T-helper 1 cell treated with Interleukin-12 subunit alpha and Interleukin-12 subunit beta and Interleukin-4 antibody, amounts not matched to agents 30 μg/mL and 1 μg/mL, for 36 hours (primary cell): ENCODE measurements around the gene THEMIS.
A peak's percentile ranks its signal among the peaks of the same experiment; 100 is the strongest.

ENCODE experiments used
- H3K27ac Mint-ChIP-seq: one replicate; pipeline ENCODE4 v1.8.0; 2021; ENCODE audit warnings: mild to moderate bottlenecking, mixed read lengths
- H3K27me3 Mint-ChIP-seq: one replicate; pipeline ENCODE4 v1.8.0; 2021; ENCODE audit warnings: low read depth, mixed read lengths
- H3K36me3 Mint-ChIP-seq: one replicate; pipeline ENCODE4 v1.8.0; 2021; ENCODE audit warnings: low read depth, mixed read lengths
- H3K4me1 Mint-ChIP-seq: one replicate; pipeline ENCODE4 v1.8.0; 2021; ENCODE audit warnings: low read depth, mixed read lengths
- H3K4me3 Mint-ChIP-seq: one replicate; pipeline ENCODE4 v1.8.0; 2021; ENCODE audit warnings: mild to moderate bottlenecking, moderate library complexity, mixed read lengths
- H3K9me3 Mint-ChIP-seq: one replicate; pipeline ENCODE4 v1.8.0; 2021; ENCODE audit warnings: mixed read lengths

THEMIS gene

DNA sequence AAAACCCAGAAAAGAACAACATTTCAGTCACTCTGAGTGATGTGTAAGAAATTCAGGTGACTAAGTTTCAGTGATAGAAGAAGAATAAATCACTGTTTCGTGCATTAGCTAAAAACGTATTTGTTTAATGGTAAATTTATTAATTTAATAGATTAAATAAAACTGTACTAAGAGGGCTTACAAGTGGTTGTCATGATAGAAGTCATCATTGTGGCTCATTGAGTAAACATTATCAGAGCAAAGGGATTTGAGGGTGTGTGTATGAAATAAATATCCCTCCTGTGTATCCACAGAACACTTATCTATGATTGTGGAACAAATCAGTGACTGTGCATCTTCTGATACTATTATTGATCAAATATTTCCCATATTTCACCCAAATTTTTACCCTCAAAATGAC lies 40.1 kb downstream of the THEMIS start:
- no peaks in the 10 kb centered on the region for H3K27me3 Mint-ChIP-seq
- H3K36me3 Mint-ChIP-seq: peaks cover 43% of the 10 kb centered on the region
- H3K4me1 Mint-ChIP-seq: peaks cover 51% of the 10 kb centered on the region
- H3K4me3 Mint-ChIP-seq: no peak overlapping the region
- H3K9me3 Mint-ChIP-seq: no peaks in the 10 kb centered on the region
- H3K27ac Mint-ChIP-seq: no peak overlapping the region

GRCh38 chr6:127859956-127860355 lies 40.9 kb downstream of the THEMIS start:
- Mint-ChIP-seq H3K9me3 (no peaks in the 10 kb centered on the region), H3K4me1 (peaks cover 51% of the 10 kb centered on the region), H3K36me3 (peaks cover 39% of the 10 kb centered on the region), H3K27me3 (no peaks in the 10 kb centered on the region), H3K27ac (no peak overlapping the region), H3K4me3 (no peak overlapping the region)

- Mint-ChIP-seq H3K36me3 (peaks cover 32% of the 10 kb centered on the region), H3K4me3 (no peak overlapping the region), H3K9me3 (no peaks in the 10 kb centered on the region), H3K27ac (no peak overlapping the region), H3K27me3 (no peaks in the 10 kb centered on the region), H3K4me1 (peaks cover 45% of the 10 kb centered on the region)
Observed at GRCh38 chr6:127858727-127859391, 42.0 kb downstream of the THEMIS start.

GRCh38 chr6:127857051-127857637 lies 43.7 kb downstream of the THEMIS start:
- no peaks in the 10 kb centered on the region for H3K9me3 Mint-ChIP-seq
- peaks cover 40% of the 10 kb centered on the region for H3K4me1 Mint-ChIP-seq
- peak overlapping the region; percentile 9 for H3K27ac Mint-ChIP-seq
- peaks cover 31% of the 10 kb centered on the region for H3K36me3 Mint-ChIP-seq
- peak overlapping the region; percentile 1 for H3K4me3 Mint-ChIP-seq
- H3K27me3 Mint-ChIP-seq: no peaks in the 10 kb centered on the region

GRCh38 chr6:127855542-127856159 lies 45.2 kb downstream of the THEMIS start:
- H3K27ac Mint-ChIP-seq: peak overlapping the region; percentile 60
- H3K9me3 Mint-ChIP-seq: no peaks in the 10 kb centered on the region
- H3K4me1 Mint-ChIP-seq: peaks cover 41% of the 10 kb centered on the region
- H3K27me3 Mint-ChIP-seq: no peaks in the 10 kb centered on the region
- H3K4me3 Mint-ChIP-seq: no peak overlapping the region
- H3K36me3 Mint-ChIP-seq: peaks cover 40% of the 10 kb centered on the region

- Mint-ChIP-seq H3K27me3 (no peaks in the 10 kb centered on the region), H3K4me3 (no peak overlapping the region), H3K9me3 (peaks cover 15% of the 10 kb centered on the region), H3K4me1 (peaks cover 40% of the 10 kb centered on the region), H3K36me3 (peaks cover 45% of the 10 kb centered on the region), H3K27ac (no peak overlapping the region)
Observed at GRCh38 chr6:127854009-127854408, 46.8 kb downstream of the THEMIS start.

DNA sequence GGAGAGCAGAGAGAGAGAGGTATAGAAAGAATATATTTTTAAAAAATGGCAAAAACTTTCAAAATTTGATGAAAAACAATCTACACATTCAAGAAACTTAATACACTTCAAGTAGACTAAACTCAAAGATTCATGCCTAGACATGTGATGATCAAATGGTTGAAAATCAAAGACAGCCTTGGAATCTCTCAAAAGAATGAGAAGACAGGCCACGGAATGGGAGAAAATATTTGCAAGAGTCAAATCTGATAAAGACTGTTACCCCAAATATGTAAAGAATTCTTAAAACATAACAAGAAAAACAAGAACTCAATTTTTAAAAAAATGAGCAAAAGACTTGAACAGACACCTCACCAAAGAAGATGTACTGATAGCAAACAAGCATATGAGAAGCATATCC lies 49.7 kb downstream of the THEMIS start:
- peaks cover 59% of the 10 kb centered on the region for H3K36me3 Mint-ChIP-seq
- H3K9me3 Mint-ChIP-seq: peaks cover 27% of the 10 kb centered on the region
- no peak overlapping the region for H3K27ac Mint-ChIP-seq
- peaks cover 34% of the 10 kb centered on the region for H3K4me1 Mint-ChIP-seq
- no peak overlapping the region for H3K4me3 Mint-ChIP-seq
- H3K27me3 Mint-ChIP-seq: no peaks in the 10 kb centered on the region

DNA sequence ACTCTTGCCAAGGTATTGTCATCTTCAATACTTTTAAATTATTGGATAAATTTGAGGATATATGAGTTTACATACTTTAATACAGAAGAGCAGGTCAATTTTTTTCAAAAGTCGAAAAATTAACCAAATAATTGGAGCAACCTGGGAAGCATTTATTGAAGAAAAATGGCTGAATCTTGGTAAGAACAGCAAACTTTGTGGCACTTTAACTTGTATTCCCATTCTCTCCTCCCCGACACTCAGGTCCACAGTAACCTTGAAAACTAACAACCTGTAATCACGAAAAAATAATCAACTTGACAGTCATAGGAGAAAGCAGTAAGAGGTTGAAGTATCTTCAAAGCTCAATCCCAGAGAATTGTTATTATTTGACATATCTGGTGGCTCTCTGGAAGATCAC lies 55.6 kb downstream of the THEMIS start:
- peaks cover 26% of the 10 kb centered on the region for H3K4me1 Mint-ChIP-seq
- no peaks in the 10 kb centered on the region for H3K27me3 Mint-ChIP-seq
- peaks cover 23% of the 10 kb centered on the region for H3K9me3 Mint-ChIP-seq
- no peak overlapping the region for H3K4me3 Mint-ChIP-seq
- H3K27ac Mint-ChIP-seq: no peak overlapping the region
- peaks cover 64% of the 10 kb centered on the region for H3K36me3 Mint-ChIP-seq

GRCh38 chr6:127844529-127844928 lies 56.3 kb downstream of the THEMIS start:
- H3K36me3 Mint-ChIP-seq: peaks cover 61% of the 10 kb centered on the region
- H3K4me3 Mint-ChIP-seq: no peak overlapping the region
- no peak overlapping the region for H3K27ac Mint-ChIP-seq
- peaks cover 16% of the 10 kb centered on the region for H3K9me3 Mint-ChIP-seq
- no peaks in the 10 kb centered on the region for H3K27me3 Mint-ChIP-seq
- H3K4me1 Mint-ChIP-seq: peaks cover 22% of the 10 kb centered on the region

- Mint-ChIP-seq H3K4me1 (peaks cover 21% of the 10 kb centered on the region), H3K9me3 (peaks cover 11% of the 10 kb centered on the region), H3K36me3 (peaks cover 55% of the 10 kb centered on the region), H3K27ac (no peak overlapping the region), H3K27me3 (no peaks in the 10 kb centered on the region), H3K4me3 (no peak overlapping the region)
Observed at GRCh38 chr6:127843582-127843981, 57.3 kb downstream of the THEMIS start.

GRCh38 chr6:127842562-127842961 lies 58.3 kb downstream of the THEMIS start:
- H3K27me3 Mint-ChIP-seq: no peaks in the 10 kb centered on the region
- no peak overlapping the region for H3K27ac Mint-ChIP-seq
- no peak overlapping the region for H3K4me3 Mint-ChIP-seq
- peaks cover 20% of the 10 kb centered on the region for H3K4me1 Mint-ChIP-seq
- peaks cover 47% of the 10 kb centered on the region for H3K36me3 Mint-ChIP-seq
- peaks cover 7% of the 10 kb centered on the region for H3K9me3 Mint-ChIP-seq

- Mint-ChIP-seq H3K27me3 (no peaks in the 10 kb centered on the region), H3K9me3 (no peaks in the 10 kb centered on the region), H3K36me3 (peaks cover 42% of the 10 kb centered on the region), H3K4me1 (peaks cover 17% of the 10 kb centered on the region), H3K4me3 (no peak overlapping the region), H3K27ac (no peak overlapping the region)
Observed at GRCh38 chr6:127841811-127842210, 59.0 kb downstream of the THEMIS start.

DNA sequence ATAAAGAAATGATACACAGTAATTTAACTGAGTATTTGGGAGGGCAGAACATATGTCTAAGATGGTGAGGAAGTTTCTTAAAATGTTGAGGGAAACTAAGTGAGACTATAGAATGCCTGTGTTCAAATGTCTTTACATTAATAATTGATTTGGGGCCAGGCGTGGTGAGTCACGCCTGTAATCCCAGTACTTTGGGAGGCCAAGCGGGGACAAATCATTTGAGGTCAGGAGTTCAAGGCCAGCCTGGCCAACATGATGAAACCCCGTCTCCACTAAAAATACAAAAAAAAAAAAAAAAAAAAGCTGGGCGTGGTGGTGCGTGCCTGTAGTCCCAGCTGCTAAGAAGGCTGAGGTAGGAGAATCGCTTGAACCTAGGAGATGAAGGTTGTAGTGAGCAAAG lies 66.7 kb downstream of the THEMIS start:
- Mint-ChIP-seq H3K36me3 (peaks cover 28% of the 10 kb centered on the region), H3K27me3 (no peaks in the 10 kb centered on the region), H3K4me1 (peaks cover 3% of the 10 kb centered on the region), H3K9me3 (no peaks in the 10 kb centered on the region), H3K27ac (no peak overlapping the region), H3K4me3 (no peak overlapping the region)

GRCh38 chr6:127833336-127833735 lies 67.5 kb downstream of the THEMIS start:
- peaks cover 3% of the 10 kb centered on the region for H3K4me1 Mint-ChIP-seq
- H3K4me3 Mint-ChIP-seq: no peak overlapping the region
- peaks cover 36% of the 10 kb centered on the region for H3K36me3 Mint-ChIP-seq

DNA sequence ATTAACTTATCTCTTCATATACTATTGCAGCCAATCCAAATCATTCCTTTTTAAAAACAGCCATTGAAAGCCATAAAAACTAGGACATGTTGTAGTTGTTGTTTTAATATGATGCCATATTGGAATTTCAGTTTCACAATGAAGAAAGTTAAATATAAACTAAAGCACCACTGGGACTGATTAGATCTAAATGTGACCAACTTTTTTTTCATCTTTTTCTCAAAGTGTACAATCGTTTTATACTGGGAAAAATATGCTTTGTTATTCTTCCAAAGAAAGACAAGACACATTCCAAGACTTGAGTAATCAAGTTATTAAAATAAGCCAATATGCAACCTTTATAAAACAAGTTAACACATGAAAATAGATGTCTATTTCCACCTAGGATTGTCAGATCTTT lies 68.5 kb downstream of the THEMIS start:
- Mint-ChIP-seq H3K4me3 (no peak overlapping the region), H3K27me3 (no peaks in the 10 kb centered on the region), H3K27ac (no peak overlapping the region), H3K36me3 (peaks cover 44% of the 10 kb centered on the region), H3K4me1 (peaks cover 8% of the 10 kb centered on the region), H3K9me3 (no peaks in the 10 kb centered on the region)

More at GRCh38 chr6:127833336-127833735, 67.5 kb downstream of the THEMIS start:
- H3K27ac Mint-ChIP-seq: no peak overlapping the region
- H3K9me3 Mint-ChIP-seq: no peaks in the 10 kb centered on the region
- no peaks in the 10 kb centered on the region for H3K27me3 Mint-ChIP-seq
